Neuronal stem cell (in vitro differentiated cells): ENCODE measurements around the gene ADAMTS17. TPM values are rescaled to one million over a fixed set of nuclear protein-coding genes. Genes with fewer than 3 reads are reported as not detected.
A peak's percentile ranks its signal among the peaks of the same experiment; 100 is the strongest.

ENCODE experiments used
- DNase-seq: peaks from one replicate; pipeline ENCODE4 v3.0.0-alpha.2; 2013; ENCODE audit warnings: low spot score
- H2AFZ ChIP-seq: one replicate; pipeline ENCODE4 v1.6.1; 2013; ENCODE audit warnings: mild to moderate bottlenecking, low read length, inconsistent platforms
- H2AK5ac ChIP-seq: 2 replicates; pipeline ENCODE4 v1.6.1; 2013; ENCODE audit warnings: low read depth, mild to moderate bottlenecking, inconsistent platforms, low read length, moderate library complexity, mixed read lengths
- H2BK120ac ChIP-seq: 2 replicates; pipeline ENCODE4 v1.6.1; 2013; ENCODE audit warnings: low read depth, mild to moderate bottlenecking, inconsistent platforms, low read length, moderate library complexity, mixed read lengths
- H2BK12ac ChIP-seq: one replicate; pipeline ENCODE4 v1.6.1; 2013; ENCODE audit warnings: low read length, inconsistent platforms
- H2BK15ac ChIP-seq: 2 replicates; pipeline ENCODE4 v1.6.1; 2013; ENCODE audit warnings: mild to moderate bottlenecking, low read length, inconsistent platforms, mixed read lengths
- H2BK5ac ChIP-seq: one replicate; pipeline ENCODE4 v1.6.1; 2013; ENCODE audit warnings: inconsistent platforms, mild to moderate bottlenecking, low read length, moderate library complexity
- H3K14ac ChIP-seq: one replicate; pipeline ENCODE4 v1.6.1; 2013; ENCODE audit warnings: low read length, inconsistent platforms
- H3K18ac ChIP-seq: 2 replicates; pipeline ENCODE4 v1.6.1; 2013; ENCODE audit warnings: low read length, inconsistent platforms
- H3K23ac ChIP-seq: 2 replicates; pipeline ENCODE4 v1.6.1; 2013; ENCODE audit warnings: low read depth, mild to moderate bottlenecking, mixed read lengths, low read length, inconsistent platforms; ENCODE audit not compliant: poor library complexity
- H3K27ac ChIP-seq: replicated peaks from 3 replicates; pipeline ENCODE4 v1.5.1; 2013; ENCODE audit warnings: low read length, inconsistent platforms
- H3K27me3 ChIP-seq, 3 experiments: 2 replicates each; pipeline ENCODE4 v1.6.1; 2013; ENCODE audit warnings: low read length in 3 of 3, mild to moderate bottlenecking in 2 of 3, inconsistent platforms in 1 of 3, low read depth in 1 of 3, mixed read lengths in 1 of 3, moderate library complexity in 1 of 3; ENCODE audit not compliant: control insufficient read depth in 3 of 3, insufficient read depth in 3 of 3
- H3K36me3 ChIP-seq, 2 donors: replicated peaks in 1 of 2; 2 replicates each; pipeline ENCODE4 v1.6.1; 2013; ENCODE audit warnings: low read length in 2 of 2; ENCODE audit not compliant: control insufficient read depth in 2 of 2, insufficient read depth in 2 of 2
- H3K4ac ChIP-seq: 2 replicates; pipeline ENCODE4 v1.6.1; 2013; ENCODE audit warnings: inconsistent platforms, mild to moderate bottlenecking, low read length, moderate library complexity
- H3K4me1 ChIP-seq, 2 donors: 1 replicate in 1 of 2; 2 replicates in 1 of 2; pipeline ENCODE4 v1.6.1; 2013; ENCODE audit warnings: low read length in 2 of 2, low read depth in 1 of 2; ENCODE audit not compliant: control insufficient read depth in 2 of 2, insufficient read depth in 1 of 2
- H3K4me2 ChIP-seq: one replicate; pipeline ENCODE4 v1.6.1; 2013; ENCODE audit warnings: mild to moderate bottlenecking, low read length, inconsistent platforms; ENCODE audit not compliant: insufficient read depth, poor library complexity, severe bottlenecking
- H3K4me3 ChIP-seq, 2 donors: 2 replicates each; pipeline ENCODE4 v1.5.1; 2013; ENCODE audit warnings: low read length in 2 of 2, mild to moderate bottlenecking in 2 of 2, inconsistent platforms in 1 of 2, moderate library complexity in 1 of 2
- H3K79me1 ChIP-seq: one replicate; pipeline ENCODE4 v1.6.1; 2013; ENCODE audit warnings: low read depth, mild to moderate bottlenecking, inconsistent platforms, low read length, moderate library complexity
- H3K9ac ChIP-seq: one replicate; pipeline ENCODE4 v1.6.1; 2013; ENCODE audit warnings: mild to moderate bottlenecking, low read depth, low read length, inconsistent platforms; ENCODE audit not compliant: poor library complexity
- H3K9me3 ChIP-seq, 2 donors: replicated peaks in 1 of 2; 2 replicates each; pipeline versions ENCODE3 to v1.6.1; 2013; ENCODE audit warnings: low read length in 2 of 2, mild to moderate bottlenecking in 2 of 2, inconsistent platforms in 1 of 2, low read depth in 1 of 2, mixed read lengths in 1 of 2, moderate library complexity in 1 of 2; ENCODE audit not compliant: control insufficient read depth in 2 of 2, insufficient read depth in 1 of 2
- H4K8ac ChIP-seq: one replicate; pipeline ENCODE4 v1.6.1; 2013; ENCODE audit warnings: low read depth, mild to moderate bottlenecking, inconsistent platforms, low read length, moderate library complexity
- H4K91ac ChIP-seq: one replicate; pipeline ENCODE4 v1.6.1; 2013; ENCODE audit warnings: low read length, low read depth, mild to moderate bottlenecking, inconsistent platforms; ENCODE audit not compliant: poor library complexity
- whole genome bisulfite sequencing, 2 donors: extraction: QIAGEN DNeasy Blood & Tissue Kit; methylation state at CpG; one replicate each; pipeline ENCODE4 v1.1.7; 2013; ENCODE audit warnings: missing lambda C conversion rate in 2 of 2, mixed read lengths in 1 of 2; ENCODE audit not compliant: insufficient read length in 2 of 2, insufficient replicate concordance in 1 of 2; ENCODE audit errors: extremely low coverage in 2 of 2; 5-methylcytosine and 5-hydroxymethylcytosine counted together
- small RNA-seq: library from polyadenylated mRNA; stranded (forward); fragments of <200 nt; extraction: miRNeasy Mini kit (QIAGEN cat#:217004); gene quantifications from one replicate; pipeline ENCODE3, GENCODE V24; 2013; ENCODE audit not compliant: insufficient read depth

ADAMTS17 gene

DNA sequence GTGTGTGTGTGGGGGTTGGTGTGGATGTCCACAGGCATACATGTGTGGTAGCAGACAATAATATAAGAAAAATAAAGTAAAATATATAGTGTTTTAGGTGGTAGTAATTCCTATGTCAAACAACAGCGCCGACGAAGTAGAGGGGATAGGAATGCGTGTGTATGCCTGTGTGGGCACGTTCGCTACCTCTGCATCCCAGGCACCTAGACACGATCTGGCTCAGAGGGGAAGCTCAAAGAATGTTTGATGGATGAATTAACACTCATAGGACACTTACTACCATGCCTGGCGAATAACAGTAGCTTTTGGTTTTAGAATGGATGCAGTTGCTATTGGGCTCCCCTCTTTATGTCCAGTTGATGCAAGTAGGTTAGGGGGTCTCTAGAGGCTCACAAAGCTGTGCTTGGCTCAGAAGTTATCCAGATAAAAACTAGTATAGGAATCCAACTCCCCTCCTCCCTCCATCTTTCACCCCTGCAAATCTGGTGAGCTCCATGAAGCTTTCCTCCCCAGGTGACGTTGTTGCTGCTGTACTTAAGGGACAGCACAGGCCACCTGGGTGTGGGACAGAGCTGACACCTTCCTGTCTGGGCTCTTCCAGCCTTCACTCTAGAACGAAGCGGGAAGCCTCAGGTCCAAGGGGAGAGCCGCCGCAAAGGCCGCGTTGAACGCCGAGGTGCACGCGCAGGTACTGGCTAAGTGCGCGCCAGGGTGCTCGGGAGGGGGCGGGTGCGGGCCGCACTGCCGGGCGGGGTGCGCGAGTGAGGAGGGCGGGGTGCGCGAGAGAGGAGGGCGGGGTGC is 415.9 kb downstream of the ADAMTS17 start:
- H3K4me3 ChIP-seq: peak overlapping the region in 1 of 2 donors; percentile 71
- H4K8ac ChIP-seq: no peak overlapping the region
- H3K27me3 ChIP-seq: peaks cover 0 to 42% (median 20%) of the 10 kb centered on the region in 3 experiments
- H3K18ac ChIP-seq: peak overlapping the region; percentile 50
- no peaks in the 10 kb centered on the region for H3K79me1 ChIP-seq
- H4K91ac ChIP-seq: no peak overlapping the region
- H2BK5ac ChIP-seq: no peak overlapping the region
- H3K9ac ChIP-seq: no peak overlapping the region
- H2BK120ac ChIP-seq: no peak overlapping the region
- H3K14ac ChIP-seq: no peak overlapping the region
- no peak overlapping the region for H3K4ac ChIP-seq
- H3K27ac ChIP-seq: no peak overlapping the region
- peak overlapping the region; percentile 34 for H3K4me2 ChIP-seq
- H2BK15ac ChIP-seq: no peak overlapping the region
- no peaks in the 10 kb centered on the region for H3K36me3 ChIP-seq
- H2AK5ac ChIP-seq: no peak overlapping the region
- H3K4me1 ChIP-seq: no peaks in the 10 kb centered on the region
- WGBS, 2 donors: no CpG with 5 or more reads among the region's 33 CpGs
- no peaks in the 10 kb centered on the region for H3K9me3 ChIP-seq
- H3K23ac ChIP-seq: no peak overlapping the region
- H2AFZ ChIP-seq: no peak overlapping the region
- H2BK12ac ChIP-seq: no peak overlapping the region
- DNase-seq: peak; percentile 30

DNA sequence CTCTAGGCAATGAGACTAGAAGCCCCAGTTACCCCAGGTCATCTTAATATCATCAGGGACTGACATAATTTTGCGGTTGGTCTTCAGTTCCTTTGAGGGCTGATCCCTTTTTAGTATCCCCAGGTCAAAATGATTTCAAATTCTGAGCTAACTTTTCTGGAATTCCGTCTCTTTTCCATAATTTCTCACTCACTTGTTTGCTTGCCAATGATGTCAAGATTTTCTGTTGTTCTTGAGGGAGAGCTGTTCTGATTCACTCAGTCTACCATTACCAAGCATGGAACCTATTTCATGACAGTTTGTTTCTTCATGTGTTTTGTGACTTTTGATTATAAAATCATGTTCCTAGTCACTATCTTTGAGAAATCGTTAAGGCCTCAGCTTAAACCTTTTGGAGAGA is 418.1 kb downstream of the ADAMTS17 start:
- Histone ChIP-seq H4K91ac (no peak overlapping the region), H3K27me3 (peaks cover 0 to 21% (median 5%) of the 10 kb centered on the region in 3 experiments), H3K4me2 (no peak overlapping the region), H3K4me3 (no peak overlapping the region), H3K36me3 (no peaks in the 10 kb centered on the region), H3K79me1 (no peaks in the 10 kb centered on the region), H3K23ac (no peak overlapping the region), H2BK5ac (no peak overlapping the region), H2BK15ac (no peak overlapping the region), H2AK5ac (no peak overlapping the region), H3K14ac (no peak overlapping the region), H2BK12ac (no peak overlapping the region), H3K27ac (no peak overlapping the region), H3K9ac (no peak overlapping the region), H3K18ac (no peak overlapping the region), H2AFZ (no peak overlapping the region), H2BK120ac (no peak overlapping the region), H3K4me1 (no peaks in the 10 kb centered on the region), H3K4ac (no peak overlapping the region), H4K8ac (no peak overlapping the region), H3K9me3 (no peaks in the 10 kb centered on the region)
- WGBS, 2 donors: no CpG with 5 or more reads among the region's 3 CpGs
- DNase-seq: no peak

Small RNA genes lying within 50 kb of the gene (small RNA-seq; reads per million reads assigned to genes)
- not detected for gene RNA5SP402
